K562 (cell line): ENCODE results near the gene CACNG6. TPM values are rescaled to one million over a fixed set of nuclear protein-coding genes. Genes with fewer than 3 reads are reported as not detected.

Experiments
- ATAC-seq: fragments of 200-7000 bp; cut with Tn5 transposase; 3 replicates; pipeline ENCODE4 v1.9.1; 2020; ENCODE audit warnings: moderate library complexity
- BruUV-seq: library from RNA; stranded (reverse); fragments of 400-500 nt; replicated peaks from 2 replicates; lab custom pipeline; 2021; lab: Mats Ljungman, UMichigan
- CTCF ChIA-PET: fragments of 300-600 bp; formaldehyde crosslinking; extraction: SDS; loops from one replicate; lab custom pipeline; 2021; ENCODE audit warnings: low intra/inter-chr PET ratio; lab: Yijun Ruan, JAX
- POLR2A ChIA-PET: fragments of 300-600, 350-650 bp; sonication (Branson Sonifier 250); formaldehyde crosslinking; extraction: SDS; loops from one replicate; lab custom pipeline; 2021; ENCODE audit warnings: antibody characterized with exemption, inconsistent platforms; lab: Yijun Ruan, JAX
- DNase-seq, 4 experiments: peaks; one replicate each; pipeline versions ENCODE4 v3.0.0 to v3.0.0-alpha.2; 2011 to 2018; ENCODE audit warnings: low spot score in 3 of 4, mixed read lengths in 3 of 4; ENCODE audit errors: extremely low read depth in 1 of 4
- FAIRE-seq: peaks from 2 replicates; lab custom pipeline; 2011; peaks lifted over from hg19 to GRCh38; lab: Jason Lieb, UNC
- H2AFZ ChIP-seq: 2 replicates; pipeline ENCODE4 v1.6.0; 2011; ENCODE audit warnings: low read depth, low read length, control low read depth, inconsistent platforms
- H3K27ac ChIP-seq: fragments of 200-600 bp; 3 replicates; pipeline ENCODE4 v1.8.0; 2011; ENCODE audit warnings: low read depth, mild to moderate bottlenecking, control low read depth, inconsistent platforms, low read length, moderate library complexity, mixed read lengths; ENCODE audit errors: extremely low read depth
- H3K27me3 ChIP-seq, 2 experiments: fragments of 300-600 bp in 1 of 2; 2 replicates in 1 of 2; 3 replicates in 1 of 2; pipeline versions ENCODE4 v1.6.0 to v1.8.0; 2011; ENCODE audit warnings: inconsistent platforms in 2 of 2, low read length in 2 of 2, mild to moderate bottlenecking in 1 of 2, mixed read lengths in 1 of 2, moderate library complexity in 1 of 2; ENCODE audit not compliant: control insufficient read depth in 2 of 2, insufficient read depth in 2 of 2
- H3K36me3 ChIP-seq: fragments of 300-600 bp; 3 replicates; pipeline ENCODE4 v1.8.0; 2011; ENCODE audit warnings: mild to moderate bottlenecking, low read length, inconsistent platforms; ENCODE audit not compliant: control insufficient read depth, insufficient read depth
- H3K4me1 ChIP-seq, 2 experiments: fragments of 200-600 bp in 1 of 2; replicated peaks in 1 of 2; 2 replicates in 1 of 2; 3 replicates in 1 of 2; pipeline versions ENCODE4 v1.5.1 to v1.8.0; 2011; ENCODE audit warnings: inconsistent platforms in 2 of 2, low read length in 2 of 2, mild to moderate bottlenecking in 1 of 2, mixed read lengths in 1 of 2, moderate library complexity in 1 of 2; ENCODE audit not compliant: control insufficient read depth in 2 of 2, insufficient read depth in 2 of 2
- H3K4me2 ChIP-seq: 2 replicates; pipeline ENCODE4 v1.6.1; 2011; ENCODE audit warnings: low read length, control low read depth, inconsistent platforms, mixed read lengths; ENCODE audit not compliant: insufficient read depth
- H3K4me3 ChIP-seq: fragments of 200-600 bp; sonication (generic), shearing (Covaris generic); 2 replicates; pipeline ENCODE4 v1.5.1; 2016; ENCODE audit warnings: control low read depth, inconsistent platforms
- H3K79me2 ChIP-seq: fragments of 200-600 bp; 3 replicates; pipeline ENCODE4 v1.8.0; 2011; ENCODE audit warnings: low read length, inconsistent platforms; ENCODE audit not compliant: control insufficient read depth, insufficient read depth
- H3K9ac ChIP-seq, 2 experiments: 2 replicates each; pipeline versions ENCODE4 v1.6.0 to v1.6.1; 2011; ENCODE audit warnings: low read depth in 2 of 2, low read length in 2 of 2, control low read depth in 1 of 2, inconsistent platforms in 1 of 2, mild to moderate bottlenecking in 1 of 2, mixed read lengths in 1 of 2; ENCODE audit not compliant: insufficient read depth in 1 of 2
- H3K9me1 ChIP-seq: one replicate; pipeline ENCODE4 v1.6.0; 2011; ENCODE audit warnings: inconsistent platforms, mild to moderate bottlenecking, low read length, moderate library complexity; ENCODE audit not compliant: control insufficient read depth, insufficient read depth
- H3K9me3 ChIP-seq: replicated peaks from 2 replicates; pipeline ENCODE4 v1.5.1; 2011; ENCODE audit warnings: low read depth, low read length, inconsistent platforms; ENCODE audit not compliant: control insufficient read depth, insufficient read depth
- H4K20me1 ChIP-seq: replicated peaks from 2 replicates; pipeline ENCODE4 v1.6.1; 2011; ENCODE audit warnings: low read length, inconsistent platforms, mixed read lengths; ENCODE audit not compliant: control insufficient read depth, insufficient read depth
- ATF7 ChIP-seq: fragments of 450-650 bp; IDR thresholded peaks from 2 replicates; pipeline ENCODE4 v1.7.1; 2014; ENCODE audit warnings: mild to moderate bottlenecking, moderate library complexity
- JUND ChIP-seq, 2 experiments: IDR thresholded peaks; 2 replicates in 1 of 2; 3 replicates in 1 of 2; pipeline ENCODE4 v1.6.1; 2011; ENCODE audit warnings: borderline replicate concordance in 2 of 2, low read depth in 2 of 2, low read length in 2 of 2, improper control_type of control experiment in 1 of 2, missing biosample characterization in 1 of 2, missing genetic modification characterization in 1 of 2, missing genetic modification reagents in 1 of 2
- MEIS2 ChIP-seq: fragments of 450-650 bp; IDR thresholded peaks from 2 replicates; pipeline ENCODE4 v1.6.1; 2014; ENCODE audit warnings: mild to moderate bottlenecking; ENCODE audit not compliant: partially characterized antibody
- PRDM10 ChIP-seq: fragments of 450-650 bp; IDR thresholded peaks from 2 replicates; pipeline ENCODE4 v1.6.1; 2018; ENCODE audit not compliant: partially characterized antibody
- TBL1XR1 ChIP-seq, 2 experiments: IDR thresholded peaks; 2 replicates each; pipeline ENCODE4 v1.6.1; 2012; ENCODE audit warnings: improper control_type of control experiment in 2 of 2, low read length in 2 of 2, mild to moderate bottlenecking in 1 of 2
- WGBS: fragments of 100-300 bp; shearing (Covaris generic); methylation state at CpG from one replicate; pipeline ENCODE4 v1.1.6; 2016; ENCODE audit warnings: low coverage, mixed read lengths; ENCODE audit not compliant: insufficient coverage; ENCODE audit errors: missing lambda C conversion rate; 5-methylcytosine and 5-hydroxymethylcytosine counted together
- in situ Hi-C: fragments of 300-500 bp; cut with MboI; formaldehyde crosslinking; loops from 4 replicates; pipeline ENCODE4 v1.15.0; 2018; ENCODE audit warnings: inconsistent platforms, mixed read lengths
- intact Hi-C: fragments of 100-400 bp; cut with micrococcal nuclease; formaldehyde crosslinking; loops from 2 replicates; pipeline ENCODE4 v1.14.2; 2022
- polyA plus RNA-seq, 8 experiments: library from polyadenylated mRNA; depleted of rRNA in 4 of 8; stranded (reverse) in 5 of 8; unstranded in 3 of 8; fragments of >200 nt; fragmentation: Nextera tagmentation in 2 of 8; fragmentation: Illumina TruSeq in 1 of 8; extraction: Ambion mirVana in 2 of 8; extraction: Trizol in 1 of 8; gene quantifications; 2 replicates each; pipeline versions ENCODE4 v1.2.1 to v1.2.3, GENCODE V29; 2011 to 2014; ENCODE audit warnings: inconsistent platforms in 1 of 8, missing spikeins in 1 of 8
- total RNA-seq, 7 experiments: library from RNA; depleted of rRNA in 6 of 7; stranded (reverse); fragments of >200 nt in 6 of 7; fragmentation: Illumina TruSeq in 2 of 7; extraction: Trizol in 2 of 7; gene quantifications; 2 replicates each; pipeline versions ENCODE4 v1.2.1 to v1.2.3, GENCODE V29; 2011 to 2021; ENCODE audit warnings: low replicate concordance in 1 of 7
- TF ChIP-seq, protein P1 (sequence below), 2 experiments: fragments of 450-650 bp in 1 of 2; sonication (generic) in 1 of 2; formaldehyde crosslinking in 1 of 2; IDR thresholded peaks in 1 of 2; conservative IDR thresholded peaks in 1 of 2; 2 replicates each; pipeline versions ENCODE4 v1.6.1 to v1.8.1; 2016 to 2023; ENCODE audit warnings: mild to moderate bottlenecking in 2 of 2, moderate library complexity in 2 of 2, inconsistent platforms in 1 of 2, missing genetic modification reagents in 1 of 2
- TF ChIP-seq, protein P2 (sequence below): fragments of 450-650 bp; IDR thresholded peaks from 2 replicates; pipeline ENCODE4 v1.6.1; 2016
- TF ChIP-seq, protein P3 (sequence below), 2 experiments: fragments of 450-650 bp; IDR thresholded peaks; 2 replicates each; pipeline ENCODE4 v1.6.1; 2018; ENCODE audit warnings: mild to moderate bottlenecking in 2 of 2, low read depth in 1 of 2; ENCODE audit not compliant: partially characterized antibody in 2 of 2

The CACNG6 gene
- total and polyA plus RNA-seq, 9 of the 15 experiments (the other 6 are each of a cell fraction or from before 2014, with no cell fraction given), result not detected

DNA sequence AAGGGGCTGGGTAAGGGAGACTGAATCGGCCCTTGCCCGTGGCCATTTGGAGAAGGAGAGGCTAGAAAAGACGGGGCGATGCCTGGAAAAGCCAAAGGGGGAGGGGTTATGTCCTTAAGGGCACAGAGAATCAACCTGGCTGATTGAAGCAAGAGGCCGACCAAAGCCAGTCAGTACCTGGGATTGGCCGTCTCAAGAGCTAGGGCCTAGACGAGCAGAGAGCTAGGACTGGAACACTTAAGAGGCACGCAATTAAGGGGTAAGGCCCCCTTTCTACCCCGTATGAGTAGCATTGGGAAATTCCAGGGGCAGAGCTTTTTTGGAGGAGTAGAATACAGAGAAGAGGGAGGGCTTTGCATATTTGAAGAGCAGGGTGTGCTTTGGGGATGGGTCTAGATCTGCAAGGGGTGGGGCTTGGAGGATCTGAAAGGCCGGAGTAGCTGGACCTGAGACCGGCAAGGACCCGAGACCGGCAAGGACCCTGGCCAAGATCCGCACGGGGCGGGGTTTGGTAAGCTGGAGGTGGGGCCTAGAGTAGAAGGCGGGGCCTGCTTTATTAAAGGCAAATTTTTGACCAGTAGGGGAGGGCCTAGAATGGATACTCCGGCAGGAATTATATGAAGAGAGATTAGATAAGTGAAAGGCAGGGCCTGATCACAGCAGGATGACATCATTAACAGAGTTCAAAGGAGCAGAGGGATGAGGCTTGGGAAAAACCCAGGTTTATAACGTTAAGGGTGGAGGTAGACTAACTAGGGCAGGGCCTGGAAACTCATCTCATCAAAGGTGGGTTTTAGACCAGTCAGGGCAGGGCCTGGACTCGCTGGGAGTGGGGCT is 10.7 kb upstream of the CACNG6 start:
- Histone ChIP-seq H3K36me3 (no peaks in the 10 kb centered on the region), H3K9ac (no peak overlapping the region), H3K27me3 (peaks cover 6 to 22% of the 10 kb centered on the region in 2 experiments; a peak in 4 of 5 replicates), H4K20me1 (no peaks in the 10 kb centered on the region; the same call in 1 of the 2 replicates), H3K4me3 (peak overlapping the region; percentile 22), H3K4me2 (peak overlapping the region; percentile 37; the same call in 1 of the 2 replicates), H3K79me2 (no peaks in the 10 kb centered on the region), H3K9me1 (no peaks in the 10 kb centered on the region), H3K4me1 (peaks cover 2 to 24% of the 10 kb centered on the region in 2 experiments; a peak in 2 of 5 replicates), H3K27ac (no peak overlapping the region), H2AFZ (no peak overlapping the region), H3K9me3 (no peaks in the 10 kb centered on the region)
- peak; percentile 67 for ATAC-seq
- ChIA-PET CTCF (no interaction called here), POLR2A (no interaction called here)
- FAIRE-seq, result no peak
- WGBS, result 14% methylated on average over 18 of the region's 20 CpGs
- DNase-seq, result peak in 3 of 4 experiments; percentile 12 to 43 (median 37)
- in situ Hi-C loops, result no loop called here
- intact Hi-C loops, result no loop called here
- BruUV-seq, result no TSS peak
- peak; percentile 64 for TF ChIP-seq MEIS2
- TF ChIP-seq, protein P1, sequence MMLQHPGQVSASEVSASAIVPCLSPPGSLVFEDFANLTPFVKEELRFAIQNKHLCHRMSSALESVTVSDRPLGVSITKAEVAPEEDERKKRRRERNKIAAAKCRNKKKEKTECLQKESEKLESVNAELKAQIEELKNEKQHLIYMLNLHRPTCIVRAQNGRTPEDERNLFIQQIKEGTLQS (IDR thresholded peaks at IDR 0.05), result peak; percentile 58; the same call in 1 of the 2 replicates
- TF ChIP-seq, protein P1 (CRISPR knock-in tag; conservative IDR thresholded peaks at IDR 0.05), result no peak
- peak; percentile 51; the same call in 1 of the 2 replicates for TF ChIP-seq JUND (IDR thresholded peaks at IDR 0.05; ENCODE audit: borderline replicate concordance, low read depth, low read length)
- TF ChIP-seq JUND (tag; IDR thresholded peaks at IDR 0.05; ENCODE audit: borderline replicate concordance, low read depth, low read length), result peak; percentile 71; the same call in 1 of the 3 replicates
- TF ChIP-seq, protein P2, sequence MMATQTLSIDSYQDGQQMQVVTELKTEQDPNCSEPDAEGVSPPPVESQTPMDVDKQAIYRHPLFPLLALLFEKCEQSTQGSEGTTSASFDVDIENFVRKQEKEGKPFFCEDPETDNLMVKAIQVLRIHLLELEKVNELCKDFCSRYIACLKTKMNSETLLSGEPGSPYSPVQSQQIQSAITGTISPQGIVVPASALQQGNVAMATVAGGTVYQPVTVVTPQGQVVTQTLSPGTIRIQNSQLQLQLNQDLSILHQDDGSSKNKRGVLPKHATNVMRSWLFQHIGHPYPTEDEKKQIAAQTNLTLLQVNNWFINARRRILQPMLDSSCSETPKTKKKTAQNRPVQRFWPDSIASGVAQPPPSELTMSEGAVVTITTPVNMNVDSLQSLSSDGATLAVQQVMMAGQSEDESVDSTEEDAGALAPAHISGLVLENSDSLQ, result 0 out of 2 replicates have a peak, but pooled peaks have one; percentile 19
- TF ChIP-seq, protein P3, sequence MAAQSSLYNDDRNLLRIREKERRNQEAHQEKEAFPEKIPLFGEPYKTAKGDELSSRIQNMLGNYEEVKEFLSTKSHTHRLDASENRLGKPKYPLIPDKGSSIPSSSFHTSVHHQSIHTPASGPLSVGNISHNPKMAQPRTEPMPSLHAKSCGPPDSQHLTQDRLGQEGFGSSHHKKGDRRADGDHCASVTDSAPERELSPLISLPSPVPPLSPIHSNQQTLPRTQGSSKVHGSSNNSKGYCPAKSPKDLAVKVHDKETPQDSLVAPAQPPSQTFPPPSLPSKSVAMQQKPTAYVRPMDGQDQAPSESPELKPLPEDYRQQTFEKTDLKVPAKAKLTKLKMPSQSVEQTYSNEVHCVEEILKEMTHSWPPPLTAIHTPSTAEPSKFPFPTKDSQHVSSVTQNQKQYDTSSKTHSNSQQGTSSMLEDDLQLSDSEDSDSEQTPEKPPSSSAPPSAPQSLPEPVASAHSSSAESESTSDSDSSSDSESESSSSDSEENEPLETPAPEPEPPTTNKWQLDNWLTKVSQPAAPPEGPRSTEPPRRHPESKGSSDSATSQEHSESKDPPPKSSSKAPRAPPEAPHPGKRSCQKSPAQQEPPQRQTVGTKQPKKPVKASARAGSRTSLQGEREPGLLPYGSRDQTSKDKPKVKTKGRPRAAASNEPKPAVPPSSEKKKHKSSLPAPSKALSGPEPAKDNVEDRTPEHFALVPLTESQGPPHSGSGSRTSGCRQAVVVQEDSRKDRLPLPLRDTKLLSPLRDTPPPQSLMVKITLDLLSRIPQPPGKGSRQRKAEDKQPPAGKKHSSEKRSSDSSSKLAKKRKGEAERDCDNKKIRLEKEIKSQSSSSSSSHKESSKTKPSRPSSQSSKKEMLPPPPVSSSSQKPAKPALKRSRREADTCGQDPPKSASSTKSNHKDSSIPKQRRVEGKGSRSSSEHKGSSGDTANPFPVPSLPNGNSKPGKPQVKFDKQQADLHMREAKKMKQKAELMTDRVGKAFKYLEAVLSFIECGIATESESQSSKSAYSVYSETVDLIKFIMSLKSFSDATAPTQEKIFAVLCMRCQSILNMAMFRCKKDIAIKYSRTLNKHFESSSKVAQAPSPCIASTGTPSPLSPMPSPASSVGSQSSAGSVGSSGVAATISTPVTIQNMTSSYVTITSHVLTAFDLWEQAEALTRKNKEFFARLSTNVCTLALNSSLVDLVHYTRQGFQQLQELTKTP (IDR thresholded peaks at IDR 0.05; ENCODE audit: low read depth in 1 of 2, partially characterized antibody in 2 of 2), result peak in 1 of 2 experiments; percentile 71
- TF ChIP-seq PRDM10, result peak; percentile 23
- no peak for TF ChIP-seq TBL1XR1 (IDR thresholded peaks at IDR 0.05; ENCODE audit: low read length in 2 of 2)
- peak; percentile 81 for TF ChIP-seq ATF7
